K562 (cell line): ENCODE results near the gene ZDHHC14. TPM values are rescaled to one million over a fixed set of nuclear protein-coding genes. Genes with fewer than 3 reads are reported as not detected.

Experiments used
- ATAC-seq: fragments of 200-7000 bp; cut with Tn5 transposase; 3 replicates; pipeline ENCODE4 v1.9.1; 2020; ENCODE audit warnings: moderate library complexity
- BruUV-seq: library from RNA; stranded (reverse); fragments of 400-500 nt; replicated peaks from 2 replicates; lab custom pipeline; 2021; lab: Mats Ljungman, UMichigan
- CTCF ChIA-PET: fragments of 300-600 bp; formaldehyde crosslinking; extraction: SDS; loops from one replicate; lab custom pipeline; 2021; ENCODE audit warnings: low intra/inter-chr PET ratio; lab: Yijun Ruan, JAX
- POLR2A ChIA-PET: fragments of 300-600, 350-650 bp; sonication (Branson Sonifier 250); formaldehyde crosslinking; extraction: SDS; loops from one replicate; lab custom pipeline; 2021; ENCODE audit warnings: antibody characterized with exemption, inconsistent platforms; lab: Yijun Ruan, JAX
- DNase-seq, 4 experiments: peaks; one replicate each; pipeline versions ENCODE4 v3.0.0 to v3.0.0-alpha.2; 2011 to 2018; ENCODE audit warnings: low spot score in 3 of 4, mixed read lengths in 3 of 4; ENCODE audit errors: extremely low read depth in 1 of 4
- FAIRE-seq: peaks from 2 replicates; lab custom pipeline; 2011; peaks lifted over from hg19 to GRCh38; lab: Jason Lieb, UNC
- H2AFZ ChIP-seq: 2 replicates; pipeline ENCODE4 v1.6.0; 2011; ENCODE audit warnings: low read depth, low read length, control low read depth, inconsistent platforms
- H3K27ac ChIP-seq: fragments of 200-600 bp; 3 replicates; pipeline ENCODE4 v1.8.0; 2011; ENCODE audit warnings: low read depth, mild to moderate bottlenecking, control low read depth, inconsistent platforms, low read length, moderate library complexity, mixed read lengths; ENCODE audit errors: extremely low read depth
- H3K27me3 ChIP-seq, 2 experiments: fragments of 300-600 bp in 1 of 2; 2 replicates in 1 of 2; 3 replicates in 1 of 2; pipeline versions ENCODE4 v1.6.0 to v1.8.0; 2011; ENCODE audit warnings: inconsistent platforms in 2 of 2, low read length in 2 of 2, mild to moderate bottlenecking in 1 of 2, mixed read lengths in 1 of 2, moderate library complexity in 1 of 2; ENCODE audit not compliant: control insufficient read depth in 2 of 2, insufficient read depth in 2 of 2
- H3K36me3 ChIP-seq: fragments of 300-600 bp; 3 replicates; pipeline ENCODE4 v1.8.0; 2011; ENCODE audit warnings: mild to moderate bottlenecking, low read length, inconsistent platforms; ENCODE audit not compliant: control insufficient read depth, insufficient read depth
- H3K4me1 ChIP-seq, 2 experiments: fragments of 200-600 bp in 1 of 2; replicated peaks in 1 of 2; 2 replicates in 1 of 2; 3 replicates in 1 of 2; pipeline versions ENCODE4 v1.5.1 to v1.8.0; 2011; ENCODE audit warnings: inconsistent platforms in 2 of 2, low read length in 2 of 2, mild to moderate bottlenecking in 1 of 2, mixed read lengths in 1 of 2, moderate library complexity in 1 of 2; ENCODE audit not compliant: control insufficient read depth in 2 of 2, insufficient read depth in 2 of 2
- H3K4me2 ChIP-seq: 2 replicates; pipeline ENCODE4 v1.6.1; 2011; ENCODE audit warnings: low read length, control low read depth, inconsistent platforms, mixed read lengths; ENCODE audit not compliant: insufficient read depth
- H3K4me3 ChIP-seq: fragments of 200-600 bp; sonication (generic), shearing (Covaris generic); 2 replicates; pipeline ENCODE4 v1.5.1; 2016; ENCODE audit warnings: control low read depth, inconsistent platforms
- H3K79me2 ChIP-seq: fragments of 200-600 bp; 3 replicates; pipeline ENCODE4 v1.8.0; 2011; ENCODE audit warnings: low read length, inconsistent platforms; ENCODE audit not compliant: control insufficient read depth, insufficient read depth
- H3K9ac ChIP-seq, 2 experiments: 2 replicates each; pipeline versions ENCODE4 v1.6.0 to v1.6.1; 2011; ENCODE audit warnings: low read depth in 2 of 2, low read length in 2 of 2, control low read depth in 1 of 2, inconsistent platforms in 1 of 2, mild to moderate bottlenecking in 1 of 2, mixed read lengths in 1 of 2; ENCODE audit not compliant: insufficient read depth in 1 of 2
- H3K9me1 ChIP-seq: one replicate; pipeline ENCODE4 v1.6.0; 2011; ENCODE audit warnings: inconsistent platforms, mild to moderate bottlenecking, low read length, moderate library complexity; ENCODE audit not compliant: control insufficient read depth, insufficient read depth
- H3K9me3 ChIP-seq: replicated peaks from 2 replicates; pipeline ENCODE4 v1.5.1; 2011; ENCODE audit warnings: low read depth, low read length, inconsistent platforms; ENCODE audit not compliant: control insufficient read depth, insufficient read depth
- H4K20me1 ChIP-seq: replicated peaks from 2 replicates; pipeline ENCODE4 v1.6.1; 2011; ENCODE audit warnings: low read length, inconsistent platforms, mixed read lengths; ENCODE audit not compliant: control insufficient read depth, insufficient read depth
- FOXA3 ChIP-seq, 2 experiments: fragments of 450-650 bp in 1 of 2; sonication (generic) in 1 of 2; formaldehyde crosslinking; IDR thresholded peaks in 1 of 2; conservative IDR thresholded peaks in 1 of 2; 2 replicates each; pipeline versions ENCODE4 v1.4.0 to v1.8.0; 2020 to 2022; ENCODE audit warnings: mild to moderate bottlenecking in 2 of 2, missing genetic modification reagents in 1 of 2
- SIX5 ChIP-seq, 2 experiments: IDR thresholded peaks; 2 replicates each; pipeline ENCODE4 v1.6.1; 2011; ENCODE audit warnings: low read length in 2 of 2, borderline replicate concordance in 1 of 2, low read depth in 1 of 2, mild to moderate bottlenecking in 1 of 2, moderate library complexity in 1 of 2; ENCODE audit not compliant: insufficient read depth in 1 of 2
- TFE3 ChIP-seq: fragments of 450-650 bp; formaldehyde crosslinking; IDR thresholded peaks from 2 replicates; pipeline ENCODE4 v1.4.0; 2020; ENCODE audit warnings: mild to moderate bottlenecking, mixed read lengths
- WGBS: fragments of 100-300 bp; shearing (Covaris generic); methylation state at CpG from one replicate; pipeline ENCODE4 v1.1.6; 2016; ENCODE audit warnings: low coverage, mixed read lengths; ENCODE audit not compliant: insufficient coverage; ENCODE audit errors: missing lambda C conversion rate; 5-methylcytosine and 5-hydroxymethylcytosine counted together
- in situ Hi-C: fragments of 300-500 bp; cut with MboI; formaldehyde crosslinking; loops from 4 replicates; pipeline ENCODE4 v1.15.0; 2018; ENCODE audit warnings: inconsistent platforms, mixed read lengths
- intact Hi-C: fragments of 100-400 bp; cut with micrococcal nuclease; formaldehyde crosslinking; loops from 2 replicates; pipeline ENCODE4 v1.14.2; 2022
- polyA plus RNA-seq, 8 experiments: library from polyadenylated mRNA; depleted of rRNA in 4 of 8; stranded (reverse) in 5 of 8; unstranded in 3 of 8; fragments of >200 nt; fragmentation: Nextera tagmentation in 2 of 8; fragmentation: Illumina TruSeq in 1 of 8; extraction: Ambion mirVana in 2 of 8; extraction: Trizol in 1 of 8; gene quantifications; 2 replicates each; pipeline versions ENCODE4 v1.2.1 to v1.2.3, GENCODE V29; 2011 to 2014; ENCODE audit warnings: inconsistent platforms in 1 of 8, missing spikeins in 1 of 8
- total RNA-seq, 7 experiments: library from RNA; depleted of rRNA in 6 of 7; stranded (reverse); fragments of >200 nt in 6 of 7; fragmentation: Illumina TruSeq in 2 of 7; extraction: Trizol in 2 of 7; gene quantifications; 2 replicates each; pipeline versions ENCODE4 v1.2.1 to v1.2.3, GENCODE V29; 2011 to 2021; ENCODE audit warnings: low replicate concordance in 1 of 7

Gene ZDHHC14
- total and polyA plus RNA-seq, 9 of the 15 experiments (the other 6 are each of a cell fraction or from before 2014, with no cell fraction given), result 0.92 to 23.1 (median 13.8) TPM

GRCh38 chr6:157665180-157665579, 284.2 kb downstream of the ZDHHC14 start:
- Histone ChIP-seq H3K9ac (no peak overlapping the region), H3K27ac (no peak overlapping the region), H3K4me1 (0 out of 5 replicates have a peak, but pooled peaks cover 2 to 4% of the 10 kb centered on the region in 2 experiments), H4K20me1 (no peaks in the 10 kb centered on the region), H3K9me1 (no peaks in the 10 kb centered on the region), H3K27me3 (no peaks in the 10 kb centered on the region), H3K4me3 (no peak overlapping the region), H2AFZ (no peak overlapping the region), H3K9me3 (no peaks in the 10 kb centered on the region), H3K36me3 (peaks cover 8% of the 10 kb centered on the region; the same call in 1 of the 3 replicates), H3K79me2 (no peaks in the 10 kb centered on the region), H3K4me2 (no peak overlapping the region)
- FAIRE-seq, result no peak
- TF ChIP-seq FOXA3 (CRISPR knock-in tag; conservative IDR thresholded peaks at IDR 0.05 in 1 of 2, IDR thresholded peaks at IDR 0.05 in 1 of 2), result peak in 1 of 2 experiments; percentile 74; a peak in 2 of 4 replicates
- TF ChIP-seq TFE3 (CRISPR knock-in tag), result no peak
- no peak for TF ChIP-seq SIX5 (IDR thresholded peaks at IDR 0.05; ENCODE audit: borderline replicate concordance in 1 of 2, insufficient read depth in 1 of 2, low read depth in 1 of 2, low read length in 2 of 2)
- no peak for DNase-seq
- in situ Hi-C loops (no loop called here), intact Hi-C loops (loop anchor here (5.0 kb wide), 3 partner anchors 148 to 287 kb away; no protein-coding TSS in a partner anchor)
- ChIA-PET POLR2A (interaction anchor here (0.7 kb wide), 1 partner anchor 8 kb away, joined by 3 read pairs; no protein-coding TSS in a partner anchor), CTCF (interaction anchor here (0.6 kb wide), 1 partner anchor 348 kb away, joined by 3 read pairs; no protein-coding TSS in a partner anchor)
- 64% methylated on average over 3 of the region's 3 CpGs for WGBS
- BruUV-seq, result no TSS peak
- no peak for ATAC-seq
